G401 (cell line): ENCODE measurements around the gene NELL2. TPM values are rescaled to one million over a fixed set of nuclear protein-coding genes. Genes with fewer than 3 reads are reported as not detected.

Experiments
- DNase-seq: peaks from one replicate; pipeline ENCODE4 v3.0.0-alpha.2; 2015; ENCODE audit warnings: low spot score
- in situ Hi-C: cut with HindIII; loops from 2 replicates; pipeline ENCODE4 v1.10.0; 2016; ENCODE audit warnings: low sequenced_read_pairs, mixed read lengths
- total RNA-seq: library from RNA; depleted of rRNA; stranded (reverse); fragments of >200 nt; shearing (Covaris generic); gene quantifications from 2 replicates; pipeline ENCODE4 v1.2.3, GENCODE V29; 2014

NELL2 gene
- total RNA-seq, 1 experiment from 2014 or later: not detected

DNA sequence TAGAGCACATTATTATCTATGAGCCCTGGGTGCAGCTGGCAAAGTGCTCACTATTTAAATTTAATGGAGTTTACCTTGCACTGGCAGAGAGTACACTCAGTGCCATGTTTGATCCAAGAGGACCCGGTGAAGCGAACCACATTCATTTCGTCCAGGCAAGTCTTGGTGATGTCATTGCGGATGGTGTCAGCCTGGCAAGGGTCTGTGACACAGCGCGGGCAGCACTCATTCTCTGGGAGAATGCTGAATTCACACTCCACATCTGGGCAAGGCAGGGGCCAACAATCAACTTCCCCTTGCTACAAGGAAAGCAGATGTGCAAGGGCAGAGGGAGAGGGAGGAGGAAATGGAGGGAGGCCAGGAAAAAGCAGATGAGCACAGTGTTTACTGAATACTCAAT is 356.2 kb downstream of the NELL2 start:
- DNase-seq: no peak
- in situ Hi-C loops: no loop called here

DNA sequence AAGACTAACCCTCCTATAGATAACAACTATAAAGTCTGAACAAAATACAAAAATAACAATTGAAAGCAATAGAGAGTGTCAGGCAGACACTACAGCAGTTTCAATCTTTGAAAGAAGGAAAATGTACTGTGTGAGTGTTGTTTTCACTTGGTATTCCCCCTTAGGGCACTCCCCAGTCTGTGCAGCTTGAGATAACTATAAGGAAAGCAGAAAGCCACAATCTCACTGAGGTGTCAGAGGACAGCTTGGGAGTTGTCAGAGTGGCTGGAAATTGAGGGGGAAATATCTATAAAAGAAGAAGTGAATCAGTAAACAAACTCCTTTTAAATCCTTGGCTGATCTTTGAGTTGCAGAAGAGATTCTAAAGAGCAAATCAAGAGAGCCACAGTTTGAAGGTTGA is 364.8 kb downstream of the NELL2 start:
- no peak for DNase-seq
- in situ Hi-C loops: no loop called here

GRCh38 chr12:44510510-44510909 is 365.6 kb downstream of the NELL2 start:
- in situ Hi-C loops: no loop called here
- DNase-seq: no peak

GRCh38 chr12:44510076-44510475 is 366.0 kb downstream of the NELL2 start:
- no peak for DNase-seq
- in situ Hi-C loops: no loop called here

DNA sequence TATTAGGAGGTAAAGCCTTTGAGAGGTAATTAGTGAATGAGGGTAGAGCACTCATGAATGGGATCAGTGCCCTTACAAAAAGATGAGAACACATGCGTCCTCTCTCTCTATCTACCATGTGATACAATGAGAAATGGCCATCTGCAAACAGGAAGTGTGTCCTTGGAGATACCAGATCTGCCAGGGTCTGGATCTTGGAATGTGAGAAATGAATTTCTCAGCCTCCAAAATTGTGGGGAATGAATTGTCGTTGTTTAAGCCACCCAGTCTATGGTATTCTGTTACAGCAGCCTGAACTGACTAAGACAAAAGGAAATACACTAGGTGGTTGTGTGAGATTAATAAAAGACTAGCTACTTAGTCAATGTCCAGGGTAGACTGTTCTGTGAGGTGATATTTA is 366.6 kb downstream of the NELL2 start:
- DNase-seq: no peak
- in situ Hi-C loops: no loop called here

DNA sequence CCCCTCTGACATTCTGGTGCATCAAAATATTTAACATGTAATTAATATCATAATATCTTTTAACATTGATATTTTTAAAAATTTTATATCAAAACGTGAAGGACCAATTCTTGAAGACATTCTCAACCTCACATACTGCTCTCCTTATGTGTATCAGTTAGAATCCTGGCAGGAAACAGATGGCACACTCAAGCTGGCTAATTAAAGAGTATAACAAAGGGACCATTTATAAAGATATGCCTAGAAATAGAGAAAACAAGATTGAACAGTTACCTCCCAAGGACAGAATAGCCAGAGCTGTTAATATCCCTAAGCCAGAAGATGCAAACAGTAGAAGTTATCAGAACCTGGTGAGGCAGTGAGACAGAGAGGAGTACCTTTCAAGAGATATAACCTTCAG is 368.7 kb downstream of the NELL2 start:
- DNase-seq: peak; percentile 74
- in situ Hi-C loops: no loop called here

- in situ Hi-C loops: no loop called here
- DNase-seq: no peak
Measured at GRCh38 chr12:44504799-44505198, 371.3 kb downstream of the NELL2 start.

DNA sequence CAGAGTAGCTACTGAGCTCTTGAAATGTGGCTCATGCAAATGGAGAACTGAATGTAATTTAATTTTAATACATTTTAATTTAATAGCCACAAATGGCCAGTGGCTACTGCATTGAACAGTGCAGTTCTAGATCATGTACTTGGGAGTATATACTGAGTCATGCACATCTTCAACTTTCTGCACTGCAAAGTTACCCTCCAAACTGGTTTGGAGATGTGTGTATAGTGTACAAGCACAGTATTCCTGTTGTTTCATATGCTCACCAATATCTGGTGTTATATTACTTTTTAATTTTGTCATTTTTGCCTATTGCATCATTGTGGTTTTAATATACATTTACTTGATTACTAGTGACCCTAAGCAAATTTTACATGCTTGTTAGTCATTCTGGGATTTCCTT is 372.8 kb downstream of the NELL2 start:
- in situ Hi-C loops: no loop called here
- no peak for DNase-seq

DNA sequence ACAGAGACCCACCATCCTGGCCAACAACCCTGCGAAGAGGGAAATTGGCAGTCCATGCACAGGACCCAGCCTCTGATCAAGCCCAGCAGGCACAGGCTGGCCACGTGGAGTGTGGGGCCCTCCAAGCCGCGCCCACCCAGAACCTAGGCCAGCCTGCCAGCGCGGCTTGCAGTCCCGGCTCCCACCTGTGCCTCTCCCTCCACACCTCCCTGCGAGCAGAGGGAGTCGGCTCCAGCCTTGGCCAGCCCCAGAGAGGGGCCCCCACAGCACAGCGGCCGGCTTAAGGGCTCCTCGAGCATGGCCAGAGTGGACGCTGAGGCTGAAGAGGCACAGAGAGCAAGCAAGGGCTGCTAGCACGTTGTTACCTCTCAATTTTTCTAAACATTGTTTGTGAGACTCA is 373.4 kb downstream of the NELL2 start:
- DNase-seq: no peak
- in situ Hi-C loops: no loop called here

- no peak for DNase-seq
- in situ Hi-C loops: no loop called here
Measured at GRCh38 chr12:44500423-44500822, 375.7 kb downstream of the NELL2 start.

DNA sequence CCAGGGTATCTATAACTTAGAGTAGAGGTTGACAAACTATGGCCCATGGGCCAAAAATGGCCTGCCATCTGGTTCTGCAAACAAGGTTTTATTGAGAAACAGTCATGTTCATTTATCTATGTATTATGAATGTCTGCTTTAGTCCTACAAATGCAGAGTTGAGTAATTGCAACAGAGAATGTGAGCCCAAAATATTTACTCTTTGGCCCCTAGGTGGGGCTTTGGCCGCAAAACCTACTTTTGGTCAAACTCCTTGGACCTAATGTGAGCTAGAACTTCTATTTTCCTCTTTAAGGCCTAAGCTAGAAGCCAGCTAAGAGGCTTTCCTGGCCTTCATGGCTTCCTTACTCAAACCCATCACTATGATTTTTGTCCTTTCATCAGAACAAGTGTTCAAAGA is 379.1 kb downstream of the NELL2 start:
- no peak for DNase-seq
- in situ Hi-C loops: no loop called here

- in situ Hi-C loops: no loop called here
- no peak for DNase-seq
Measured at GRCh38 chr12:44490181-44490580, 385.9 kb downstream of the NELL2 start.

- in situ Hi-C loops: no loop called here
- no peak for DNase-seq
Measured at GRCh38 chr12:44488180-44488579, 387.9 kb downstream of the NELL2 start.

- no peak for DNase-seq
- in situ Hi-C loops: no loop called here
Measured at GRCh38 chr12:44484862-44485261, 391.3 kb downstream of the NELL2 start.

- in situ Hi-C loops: no loop called here
- DNase-seq: no peak
Measured at GRCh38 chr12:44477331-44477980, 398.7 kb downstream of the NELL2 start.

GRCh38 chr12:44476683-44477082 is 399.4 kb downstream of the NELL2 start:
- no peak for DNase-seq
- in situ Hi-C loops: no loop called here

GRCh38 chr12:44465139-44465538 is 411.0 kb downstream of the NELL2 start:
- in situ Hi-C loops: no loop called here

GRCh38 chr12:44464180-44464579 is 411.9 kb downstream of the NELL2 start:
- DNase-seq: no peak
- in situ Hi-C loops: no loop called here

More at GRCh38 chr12:44465139-44465538, 411.0 kb downstream of the NELL2 start:
- DNase-seq: no peak

- no peak for DNase-seq
- in situ Hi-C loops: no loop called here
Measured at GRCh38 chr12:44462729-44463128, 413.4 kb downstream of the NELL2 start.

GRCh38 chr12:44460261-44460660 is 415.9 kb downstream of the NELL2 start:
- DNase-seq: no peak
- in situ Hi-C loops: no loop called here

GRCh38 chr12:44459569-44459968 is 416.5 kb downstream of the NELL2 start:
- DNase-seq: peak; percentile 85
- in situ Hi-C loops: no loop called here
